ENCODE data around the gene SLC35G3.
A peak's percentile ranks its signal among the peaks of the same experiment; 100 is the strongest.
"Not testable (repeated sequence)": the region's sequence is repeated elsewhere in the genome, so short reads cannot be mapped to it uniquely, and the experiment has no call there.

The SLC35G3 gene

GRCh38 chr17:35184274-35184673 lies 9.9 kb downstream of the SLC35G3 start:
- Mint-ChIP-seq H3K4me3 (no peak overlapping the region), H3K27ac (no peak overlapping the region), H3K9me3 (no peaks in the 10 kb centered on the region), H3K4me1 (peaks cover 31% of the 10 kb centered on the region), H3K36me3 (no peaks in the 10 kb centered on the region)
- ATAC-seq (no peak), DNase-seq (ENCODE audit: low spot score in 2 of 2) (no peak)

- H3K4me3 Mint-ChIP-seq, result no peak overlapping the region
- H3K36me3 Mint-ChIP-seq, result no peaks in the 10 kb centered on the region
- no peak overlapping the region for H3K27ac Mint-ChIP-seq
- H3K9me3 Mint-ChIP-seq, result no peaks in the 10 kb centered on the region
- ATAC-seq (peak; percentile 61), DNase-seq (ENCODE audit: low spot score in 2 of 2) (no peak)
- H3K4me1 Mint-ChIP-seq, result peaks cover 32% of the 10 kb centered on the region
Measured at GRCh38 chr17:35183332-35183731, 10.9 kb downstream of the SLC35G3 start.

- Mint-ChIP-seq H3K27ac (peak overlapping the region; percentile 34), H3K36me3 (peaks cover 10% of the 10 kb centered on the region), H3K4me1 (peaks cover 60% of the 10 kb centered on the region)
- H3K9me3 Mint-ChIP-seq; DNase-seq (ENCODE audit: low spot score in 2 of 2); H3K4me3 Mint-ChIP-seq; ATAC-seq: not testable (repeated sequence)
Measured at GRCh38 chr17:35179379-35179778, 14.8 kb downstream of the SLC35G3 start.

GRCh38 chr17:35176897-35177296 lies 17.3 kb downstream of the SLC35G3 start:
- ATAC-seq, result no peak
- no peaks in the 10 kb centered on the region for H3K9me3 Mint-ChIP-seq
- peak overlapping the region; percentile 97 for H3K27ac Mint-ChIP-seq
- peaks cover 10% of the 10 kb centered on the region for H3K36me3 Mint-ChIP-seq
- peak overlapping the region; percentile 67 for H3K4me3 Mint-ChIP-seq
- no peak for DNase-seq (ENCODE audit: low spot score in 2 of 2)
- peaks cover 50% of the 10 kb centered on the region for H3K4me1 Mint-ChIP-seq

GRCh38 chr17:35175638-35176415 lies 18.4 kb downstream of the SLC35G3 start:
- DNase-seq (ENCODE audit: low spot score in 2 of 2) (no peak), ATAC-seq (no peak)
- Mint-ChIP-seq H3K27ac (no peak overlapping the region), H3K4me1 (peaks cover 56% of the 10 kb centered on the region), H3K36me3 (peaks cover 10% of the 10 kb centered on the region), H3K4me3 (no peak overlapping the region), H3K9me3 (no peaks in the 10 kb centered on the region)

GRCh38 chr17:35174835-35175334 lies 19.3 kb downstream of the SLC35G3 start:
- peaks cover 56% of the 10 kb centered on the region for H3K4me1 Mint-ChIP-seq
- H3K4me3 Mint-ChIP-seq, result no peak overlapping the region
- peaks cover 10% of the 10 kb centered on the region for H3K36me3 Mint-ChIP-seq
- DNase-seq (ENCODE audit: low spot score in 2 of 2), result no peak
- H3K9me3 Mint-ChIP-seq, result no peaks in the 10 kb centered on the region
- H3K27ac Mint-ChIP-seq, result no peak overlapping the region
- ATAC-seq, result no peak

- not testable (repeated sequence) for H3K4me3 Mint-ChIP-seq; H3K36me3 Mint-ChIP-seq; H3K9me3 Mint-ChIP-seq; DNase-seq (ENCODE audit: low spot score in 2 of 2); ATAC-seq
- H3K4me1 Mint-ChIP-seq, result peaks cover 52% of the 10 kb centered on the region
- peak overlapping the region; percentile 50 for H3K27ac Mint-ChIP-seq
Measured at GRCh38 chr17:35172321-35172720, 21.9 kb downstream of the SLC35G3 start.

GRCh38 chr17:35171834-35172233 lies 22.4 kb downstream of the SLC35G3 start:
- H3K27ac Mint-ChIP-seq, result no peak overlapping the region
- no peak for ATAC-seq
- no peaks in the 10 kb centered on the region for H3K9me3 Mint-ChIP-seq
- H3K4me3 Mint-ChIP-seq, result peak overlapping the region; percentile 27
- no peaks in the 10 kb centered on the region for H3K36me3 Mint-ChIP-seq
- no peak for DNase-seq (ENCODE audit: low spot score in 2 of 2)
- H3K4me1 Mint-ChIP-seq, result peaks cover 47% of the 10 kb centered on the region

GRCh38 chr17:35170968-35171771 lies 23.0 kb downstream of the SLC35G3 start:
- Mint-ChIP-seq H3K36me3 (no peaks in the 10 kb centered on the region), H3K9me3 (no peaks in the 10 kb centered on the region), H3K27ac (no peak overlapping the region), H3K4me1 (peaks cover 40% of the 10 kb centered on the region), H3K4me3 (peak overlapping the region; percentile 27)
- ATAC-seq, result peak; percentile 76
- DNase-seq (ENCODE audit: low spot score in 2 of 2), result peak in 1 of 2 donors; percentile 63

GRCh38 chr17:35169835-35170363 lies 24.3 kb downstream of the SLC35G3 start:
- H3K36me3 Mint-ChIP-seq, result no peaks in the 10 kb centered on the region
- H3K4me3 Mint-ChIP-seq, result no peak overlapping the region
- no peak overlapping the region for H3K27ac Mint-ChIP-seq
- DNase-seq (ENCODE audit: low spot score in 2 of 2) (no peak), ATAC-seq (no peak)
- peaks cover 34% of the 10 kb centered on the region for H3K4me1 Mint-ChIP-seq
- no peaks in the 10 kb centered on the region for H3K9me3 Mint-ChIP-seq

GRCh38 chr17:35167666-35168065 lies 26.5 kb downstream of the SLC35G3 start:
- H3K9me3 Mint-ChIP-seq, result no peaks in the 10 kb centered on the region
- no peak overlapping the region for H3K27ac Mint-ChIP-seq
- DNase-seq (ENCODE audit: low spot score in 2 of 2) (no peak), ATAC-seq (no peak)
- H3K36me3 Mint-ChIP-seq, result no peaks in the 10 kb centered on the region
- H3K4me1 Mint-ChIP-seq, result peaks cover 30% of the 10 kb centered on the region
- H3K4me3 Mint-ChIP-seq, result no peak overlapping the region

GRCh38 chr17:35167046-35167445 lies 27.1 kb downstream of the SLC35G3 start:
- Mint-ChIP-seq H3K27ac (no peak overlapping the region), H3K9me3 (no peaks in the 10 kb centered on the region), H3K4me3 (no peak overlapping the region), H3K36me3 (no peaks in the 10 kb centered on the region), H3K4me1 (peaks cover 29% of the 10 kb centered on the region)
- no peak for DNase-seq (ENCODE audit: low spot score in 2 of 2)
- no peak for ATAC-seq

- no peak for DNase-seq (ENCODE audit: low spot score in 2 of 2)
- no peak for ATAC-seq
- Mint-ChIP-seq H3K4me3 (no peak overlapping the region), H3K4me1 (peaks cover 31% of the 10 kb centered on the region), H3K27ac (no peak overlapping the region), H3K9me3 (no peaks in the 10 kb centered on the region), H3K36me3 (no peaks in the 10 kb centered on the region)
Measured at GRCh38 chr17:35166526-35166925, 27.7 kb downstream of the SLC35G3 start.

- Mint-ChIP-seq H3K27ac (no peak overlapping the region), H3K4me3 (no peak overlapping the region), H3K4me1 (peaks cover 44% of the 10 kb centered on the region), H3K36me3 (no peaks in the 10 kb centered on the region), H3K9me3 (no peaks in the 10 kb centered on the region)
- DNase-seq (ENCODE audit: low spot score in 2 of 2) (no peak), ATAC-seq (no peak)
Measured at GRCh38 chr17:35164716-35165115, 29.5 kb downstream of the SLC35G3 start.

GRCh38 chr17:35163886-35164285 lies 30.3 kb downstream of the SLC35G3 start:
- Mint-ChIP-seq H3K9me3 (no peaks in the 10 kb centered on the region), H3K4me1 (peaks cover 50% of the 10 kb centered on the region), H3K27ac (peak overlapping the region; percentile 32), H3K36me3 (no peaks in the 10 kb centered on the region), H3K4me3 (no peak overlapping the region)
- DNase-seq (ENCODE audit: low spot score in 2 of 2) (no peak), ATAC-seq (no peak)

Measured in stimulated activated effector memory CD8-positive, alpha-beta T cell treated with anti-CD3 and anti-CD28 coated beads, Interleukin-12 subunit alpha, Interleukin-12 subunit beta, amount 100 ng/mL, for 72 hours (primary cell).